GM18507 (cell line): ENCODE data around the gene ALK.

ENCODE experiments used
- DNase-seq: peaks from one replicate; pipeline ENCODE4 v3.0.0; 2011; ENCODE audit warnings: low read depth; ENCODE audit not compliant: insufficient read length; ENCODE audit errors: extremely low spot score
- FAIRE-seq: peaks from 2 replicates; lab custom pipeline; 2011; peaks lifted over from hg19 to GRCh38; lab: Jason Lieb, UNC

ALK gene

DNA sequence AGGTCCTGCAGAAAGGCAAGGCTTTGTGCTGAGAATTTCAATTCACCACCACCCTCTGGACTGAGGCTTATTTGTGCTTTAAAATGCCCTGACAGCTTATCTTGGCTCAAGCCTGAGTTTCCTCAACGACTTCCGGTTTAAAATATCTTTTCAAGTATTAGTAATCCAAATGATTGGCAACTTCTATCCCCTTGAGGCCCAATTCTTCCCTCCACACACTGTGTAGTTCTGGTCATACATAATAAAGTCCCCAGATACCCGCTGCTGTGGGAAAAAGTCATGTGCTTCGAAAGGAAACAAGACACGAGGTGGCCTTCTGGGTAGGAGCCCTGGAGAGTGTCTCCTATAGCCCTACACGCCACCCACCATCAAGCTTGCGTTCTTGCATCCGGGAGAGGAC lies 393.4 kb downstream of the ALK start:
- no peak for FAIRE-seq

GRCh38 chr2:29526587-29527586 lies 394.5 kb downstream of the ALK start:
- DNase-seq = no peak
- no peak for FAIRE-seq

More for the DNA sequence above, 393.4 kb downstream of the ALK start:
- DNase-seq = no peak

- FAIRE-seq = no peak
Observed at GRCh38 chr2:29525921-29526320, 395.5 kb downstream of the ALK start.

DNA sequence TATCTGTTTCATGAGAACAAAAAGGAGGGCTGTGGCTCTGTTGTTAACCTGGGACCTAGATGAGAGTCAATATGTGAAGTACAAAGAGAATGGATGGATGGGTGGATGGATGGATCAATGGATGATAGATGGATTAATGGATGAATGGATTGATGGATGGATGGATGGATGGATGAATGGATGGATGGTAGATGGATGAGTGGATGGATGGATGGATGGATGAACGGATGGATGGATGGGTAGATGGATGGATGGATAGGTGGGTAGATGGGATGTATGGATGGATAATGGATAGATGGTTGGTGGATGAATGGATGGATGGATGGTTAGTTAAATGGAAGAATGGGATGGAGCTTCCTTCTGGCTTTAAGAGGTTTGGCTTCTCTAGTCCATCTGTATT lies 396.7 kb downstream of the ALK start:
- DNase-seq = no peak
- no peak for FAIRE-seq

More at GRCh38 chr2:29525921-29526320, 395.5 kb downstream of the ALK start:
- DNase-seq = no peak

DNA sequence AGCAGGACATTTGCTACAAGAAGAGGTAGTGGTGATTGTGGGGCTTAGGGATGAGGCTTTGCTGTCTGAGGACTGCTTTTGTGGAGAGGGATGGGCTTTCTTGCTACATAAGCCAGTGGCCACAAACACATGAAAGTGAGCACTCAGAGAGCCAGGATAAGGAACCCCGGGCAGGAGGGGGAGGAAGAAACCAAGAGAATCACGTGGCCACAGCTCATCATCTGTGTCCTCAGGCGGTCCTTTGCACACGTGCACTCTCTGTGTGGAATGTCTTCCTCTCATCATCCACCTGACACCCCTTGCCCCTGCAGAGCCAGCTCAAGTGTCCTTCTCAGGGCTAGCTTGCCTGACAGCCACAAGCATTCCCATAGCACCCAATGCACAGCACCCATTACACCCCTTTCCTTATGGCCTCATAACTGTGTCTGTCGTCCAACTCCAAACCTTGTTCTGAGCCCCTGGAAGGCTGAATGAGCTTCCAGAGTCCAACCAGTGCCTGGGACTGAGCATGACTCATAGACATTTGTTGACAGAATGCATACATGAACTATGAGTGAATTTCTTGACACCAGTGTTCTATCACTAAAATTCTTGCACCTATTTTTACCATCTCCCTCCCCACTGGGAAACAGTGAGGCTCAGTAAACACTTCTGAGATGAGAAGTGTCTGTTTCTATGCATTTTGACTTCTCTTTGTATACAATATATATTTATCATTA lies 398.3 kb downstream of the ALK start:
- FAIRE-seq (no peak), DNase-seq (no peak)

GRCh38 chr2:29520001-29520400 lies 401.4 kb downstream of the ALK start:
- DNase-seq (no peak), FAIRE-seq (no peak)

GRCh38 chr2:29519338-29519925 lies 402.0 kb downstream of the ALK start:
- DNase-seq (no peak), FAIRE-seq (no peak)

DNA sequence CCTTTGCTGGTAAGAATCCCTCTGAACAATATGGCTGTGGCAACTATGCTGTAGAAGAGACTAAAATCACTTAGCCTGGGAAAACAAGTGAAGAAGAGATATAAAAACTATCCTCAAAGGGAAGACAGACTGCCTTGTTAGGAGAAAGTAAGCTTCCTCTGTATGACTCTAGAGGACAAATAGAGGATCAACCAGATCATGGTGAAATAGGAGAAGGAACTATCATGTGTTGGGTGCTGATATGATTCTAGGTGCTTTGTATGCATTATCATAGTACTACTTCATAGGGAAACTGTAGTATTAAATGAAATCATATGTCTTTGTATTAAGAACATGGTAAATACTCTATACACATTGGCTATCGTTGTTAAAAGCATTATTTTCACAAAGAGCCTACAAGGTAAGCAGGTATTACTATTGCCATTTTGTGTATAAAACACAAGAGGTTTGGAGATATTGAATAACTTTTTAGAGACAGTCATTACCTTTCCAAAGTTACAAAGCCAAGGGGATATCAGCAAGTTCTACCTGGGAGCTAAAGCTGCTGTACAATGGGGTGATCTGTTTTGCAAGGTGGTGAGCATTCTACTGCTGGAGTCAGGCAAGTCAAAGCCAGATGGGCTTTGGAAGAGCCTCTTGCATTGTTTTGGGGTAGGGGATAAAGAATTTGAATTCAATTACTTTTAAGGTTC lies 402.6 kb downstream of the ALK start:
- DNase-seq = no peak

DNA sequence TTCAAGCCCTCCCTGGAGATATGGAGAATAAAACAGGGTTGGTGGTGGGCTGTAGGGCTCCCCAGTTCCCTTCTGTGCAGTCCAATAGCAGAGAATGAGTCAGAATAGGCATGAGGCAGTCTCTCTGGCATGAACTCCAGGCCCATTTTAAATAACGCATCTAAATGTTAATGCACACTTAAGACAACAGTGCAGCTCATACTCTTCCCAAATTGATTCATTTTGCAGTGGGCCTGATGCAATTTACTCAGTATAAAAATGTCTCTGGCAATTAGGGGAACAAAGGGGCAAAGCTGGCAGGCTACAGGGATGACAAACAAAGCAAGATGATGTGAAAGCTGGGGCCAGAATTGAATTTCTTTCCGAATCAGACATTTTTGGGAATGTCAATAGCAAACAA lies 403.4 kb downstream of the ALK start:
- DNase-seq (no peak), FAIRE-seq (no peak)

More for the DNA sequence above, 402.6 kb downstream of the ALK start:
- FAIRE-seq = no peak

DNA sequence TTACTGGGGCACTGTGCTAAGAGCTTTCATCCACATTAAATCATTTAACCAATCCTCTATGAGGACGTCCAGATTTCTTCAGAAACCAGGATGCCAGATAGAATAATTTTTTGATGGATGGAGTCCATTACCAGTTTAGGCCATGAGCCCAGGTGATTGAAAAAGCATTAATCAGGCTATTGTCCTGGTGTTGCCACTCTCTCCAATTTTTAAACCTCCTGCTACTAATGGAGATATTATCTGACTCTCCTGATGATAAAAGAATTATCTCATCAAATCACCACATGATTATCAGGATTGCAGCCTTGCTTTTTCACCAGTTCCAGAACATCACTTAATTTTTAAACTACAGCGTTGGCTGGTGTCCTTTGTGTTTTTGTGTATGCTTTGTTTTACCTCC lies 404.0 kb downstream of the ALK start:
- DNase-seq = no peak
- FAIRE-seq = no peak

DNA sequence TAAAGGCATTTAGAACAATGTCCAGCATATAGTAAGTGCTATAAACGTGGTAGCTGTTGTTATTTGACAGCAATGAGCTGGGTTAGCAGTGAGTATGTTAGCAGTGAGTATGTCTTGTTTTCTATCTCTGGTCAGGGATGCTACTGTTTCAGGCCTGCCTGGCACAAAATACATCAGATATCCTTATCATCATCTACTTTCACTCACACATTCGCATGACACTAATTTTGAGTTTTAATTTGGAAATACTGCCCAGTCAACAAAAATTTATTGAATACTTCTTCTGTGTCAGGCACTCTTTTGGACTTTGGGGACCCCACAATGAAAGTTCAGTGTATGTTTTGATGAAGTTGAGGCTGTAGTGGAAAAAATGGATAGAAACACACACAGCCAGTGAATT lies 404.6 kb downstream of the ALK start:
- DNase-seq = no peak
- no peak for FAIRE-seq

- DNase-seq = no peak
- no peak for FAIRE-seq
Observed at GRCh38 chr2:29509878-29510277, 411.5 kb downstream of the ALK start.

- FAIRE-seq = no peak
- DNase-seq = no peak
Observed at GRCh38 chr2:29509397-29509796, 412.0 kb downstream of the ALK start.

GRCh38 chr2:29504746-29505145 lies 416.6 kb downstream of the ALK start:
- no peak for FAIRE-seq
- DNase-seq = no peak

DNA sequence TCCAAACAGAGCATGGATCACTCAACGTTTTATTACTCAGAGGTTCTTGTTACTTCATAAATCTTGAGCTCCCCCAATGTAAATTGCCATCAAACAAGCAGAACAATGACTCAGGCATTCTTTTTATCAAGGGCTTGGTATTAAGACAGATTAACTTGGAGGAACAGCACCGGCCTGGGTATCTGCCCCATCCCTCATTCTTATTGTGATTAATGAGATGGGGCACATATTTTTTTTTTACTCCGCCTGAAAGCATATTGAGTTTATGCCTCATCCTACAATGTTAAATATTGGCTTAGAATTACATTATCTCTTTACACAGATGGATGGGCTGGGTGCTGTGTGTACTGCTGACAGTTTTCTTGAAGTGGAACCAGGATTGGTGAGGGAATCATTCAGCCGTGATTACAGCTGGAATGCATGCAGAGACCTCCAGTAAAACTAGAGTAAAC lies 418.9 kb downstream of the ALK start:
- DNase-seq (no peak), FAIRE-seq (no peak)

DNA sequence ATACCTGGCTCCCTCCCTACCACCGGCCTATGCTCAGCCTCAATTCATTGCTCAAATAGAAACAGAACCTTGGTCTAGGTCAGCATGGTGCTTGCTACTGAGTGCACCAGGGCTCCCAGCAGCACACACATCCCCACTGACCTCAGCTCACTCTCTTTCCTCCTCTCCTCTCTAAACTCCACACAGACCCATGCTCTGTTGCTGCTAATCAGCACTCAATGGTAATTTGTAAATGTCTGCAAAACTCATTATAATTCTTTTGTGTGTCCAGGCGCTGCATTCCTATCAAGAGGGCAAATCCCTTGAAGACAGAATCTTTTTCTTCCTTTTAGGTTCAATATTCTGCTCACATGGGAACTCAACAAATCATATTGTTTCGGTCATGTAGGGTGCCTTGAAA lies 424.0 kb downstream of the ALK start:
- FAIRE-seq (no peak), DNase-seq (no peak)

GRCh38 chr2:29496198-29496597 lies 425.2 kb downstream of the ALK start:
- no peak for DNase-seq
- FAIRE-seq = no peak

DNA sequence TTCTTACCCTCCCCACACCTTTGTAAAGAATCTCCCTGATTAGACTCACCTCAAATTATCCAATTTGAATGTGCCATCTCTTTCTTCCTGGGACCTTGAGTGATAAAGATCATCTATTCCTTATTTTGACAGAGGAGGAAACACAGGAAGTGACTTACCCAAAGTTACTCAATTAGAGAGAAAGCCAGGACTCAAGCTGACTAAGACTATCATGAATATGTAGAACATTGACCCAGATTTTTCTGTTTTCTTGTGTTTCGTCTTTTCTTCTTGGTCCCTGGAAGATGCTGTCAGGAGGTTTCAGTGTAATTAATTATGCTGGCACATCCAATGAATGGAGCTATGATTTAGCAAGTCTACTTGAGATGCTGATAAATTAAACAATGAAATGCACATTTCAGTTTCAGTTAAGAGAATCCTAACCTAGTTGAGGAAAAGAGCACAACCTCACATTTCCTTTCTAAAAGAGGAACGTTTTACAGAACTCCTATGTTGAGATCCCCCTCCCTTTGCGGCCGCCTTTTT lies 425.8 kb downstream of the ALK start:
- no peak for FAIRE-seq
- DNase-seq = no peak

DNA sequence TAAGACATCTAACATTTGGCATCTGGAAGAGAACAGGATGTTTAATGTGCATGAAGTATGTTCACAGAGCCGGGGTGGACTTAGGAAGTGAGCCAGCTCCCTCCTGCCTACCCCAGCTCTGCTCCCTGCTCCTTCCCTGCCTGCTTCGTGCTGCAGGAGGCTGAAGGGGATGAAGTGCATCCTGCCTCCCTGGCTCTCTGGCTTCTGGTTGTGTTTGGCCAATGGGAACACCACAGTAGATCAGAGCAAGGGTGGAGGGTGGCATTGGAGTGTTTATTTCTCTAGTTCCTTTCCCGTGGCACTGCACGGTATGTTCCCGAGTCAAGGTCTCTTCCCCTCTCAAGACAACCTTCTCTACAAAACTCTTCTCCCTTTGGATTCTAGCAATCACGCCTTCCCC lies 426.3 kb downstream of the ALK start:
- DNase-seq (no peak), FAIRE-seq (no peak)
